Measurements from ENCODE around the gene MMP1. TPM values are rescaled to one million over a fixed set of nuclear protein-coding genes. Genes with fewer than 3 reads are reported as not detected.
"Not testable (repeated sequence)": the region's sequence is repeated elsewhere in the genome, so short reads cannot be mapped to it uniquely, and the experiment has no call there.

MMP1 gene
- total RNA-seq, 2 donors from 2014 or later: 0.16 TPM; not detected in 1

- Histone ChIP-seq H3K9me3 (no peaks in the 10 kb centered on the region), H3K4me3 (no peak overlapping the region), H3K27me3 (no peaks in the 10 kb centered on the region), H3K36me3 (no peaks in the 10 kb centered on the region), H3K27ac (no peak overlapping the region), H3K4me1 (no peaks in the 10 kb centered on the region)
- TF ChIP-seq, protein P1, sequence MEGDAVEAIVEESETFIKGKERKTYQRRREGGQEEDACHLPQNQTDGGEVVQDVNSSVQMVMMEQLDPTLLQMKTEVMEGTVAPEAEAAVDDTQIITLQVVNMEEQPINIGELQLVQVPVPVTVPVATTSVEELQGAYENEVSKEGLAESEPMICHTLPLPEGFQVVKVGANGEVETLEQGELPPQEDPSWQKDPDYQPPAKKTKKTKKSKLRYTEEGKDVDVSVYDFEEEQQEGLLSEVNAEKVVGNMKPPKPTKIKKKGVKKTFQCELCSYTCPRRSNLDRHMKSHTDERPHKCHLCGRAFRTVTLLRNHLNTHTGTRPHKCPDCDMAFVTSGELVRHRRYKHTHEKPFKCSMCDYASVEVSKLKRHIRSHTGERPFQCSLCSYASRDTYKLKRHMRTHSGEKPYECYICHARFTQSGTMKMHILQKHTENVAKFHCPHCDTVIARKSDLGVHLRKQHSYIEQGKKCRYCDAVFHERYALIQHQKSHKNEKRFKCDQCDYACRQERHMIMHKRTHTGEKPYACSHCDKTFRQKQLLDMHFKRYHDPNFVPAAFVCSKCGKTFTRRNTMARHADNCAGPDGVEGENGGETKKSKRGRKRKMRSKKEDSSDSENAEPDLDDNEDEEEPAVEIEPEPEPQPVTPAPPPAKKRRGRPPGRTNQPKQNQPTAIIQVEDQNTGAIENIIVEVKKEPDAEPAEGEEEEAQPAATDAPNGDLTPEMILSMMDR (IDR thresholded peaks at IDR 0.05): no peak
- DNase-seq (ENCODE audit: low spot score): no peak
These were observed 37.5 kb downstream of the MMP1 start for GRCh38 chr11:102760344-102761035.

DNA sequence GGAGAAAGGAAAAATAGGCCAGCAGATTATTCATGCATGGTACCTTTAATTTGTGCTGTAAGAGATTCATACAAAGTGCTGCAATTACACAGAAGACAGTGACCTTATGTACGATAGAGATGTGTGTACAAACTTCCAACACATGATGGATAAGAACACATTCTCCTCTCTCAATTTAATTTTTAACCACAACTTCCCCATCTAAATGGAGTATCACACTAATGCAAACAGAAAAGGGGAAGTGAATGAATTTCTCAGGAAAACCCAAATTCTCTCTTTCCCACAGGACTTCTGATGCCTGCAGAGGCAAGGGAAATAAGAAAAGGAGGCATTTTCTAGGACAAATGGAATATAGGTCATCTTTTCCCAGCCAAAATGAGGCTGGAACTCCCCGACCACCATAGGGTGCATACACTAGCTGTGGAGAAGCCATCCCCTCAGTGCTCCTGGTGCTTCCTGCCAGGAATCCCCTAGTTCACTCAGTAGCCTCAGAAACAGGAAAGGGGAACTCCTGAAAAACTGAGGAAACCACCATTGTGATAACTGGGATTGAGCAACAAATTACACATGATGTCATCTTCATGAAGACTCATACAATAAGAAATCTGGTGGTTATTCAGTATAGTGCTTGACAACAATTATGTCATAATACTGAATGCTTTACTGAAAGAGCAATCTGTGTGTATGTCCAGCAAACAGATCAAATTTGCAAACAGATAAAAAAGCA lies 40.0 kb downstream of the MMP1 start:
- TF ChIP-seq, protein P1 (IDR thresholded peaks at IDR 0.05): no peak
- DNase-seq (ENCODE audit: low spot score): no peak
- H3K27ac ChIP-seq: no peak overlapping the region
- no peak overlapping the region for H3K4me3 ChIP-seq
- H3K9me3 ChIP-seq: no peaks in the 10 kb centered on the region
- no peaks in the 10 kb centered on the region for H3K36me3 ChIP-seq
- H3K4me1 ChIP-seq: no peaks in the 10 kb centered on the region
- no peaks in the 10 kb centered on the region for H3K27me3 ChIP-seq

GRCh38 chr11:102753267-102753666 lies 44.7 kb downstream of the MMP1 start:
- Histone ChIP-seq H3K4me3 (no peak overlapping the region), H3K27ac (no peak overlapping the region), H3K27me3 (no peaks in the 10 kb centered on the region), H3K4me1 (no peaks in the 10 kb centered on the region), H3K36me3 (no peaks in the 10 kb centered on the region), H3K9me3 (peaks cover 0 to 2% of the 10 kb centered on the region in 2 donors)
- DNase-seq (ENCODE audit: low spot score): no peak
- TF ChIP-seq, protein P1 (IDR thresholded peaks at IDR 0.05): no peak

- Histone ChIP-seq H3K27ac (no peak overlapping the region), H3K4me1 (no peaks in the 10 kb centered on the region), H3K4me3 (no peak overlapping the region), H3K36me3 (no peaks in the 10 kb centered on the region), H3K27me3 (no peaks in the 10 kb centered on the region), H3K9me3 (peaks cover 0 to 10% of the 10 kb centered on the region in 2 donors)
- no peak for DNase-seq (ENCODE audit: low spot score)
- TF ChIP-seq, protein P1 (IDR thresholded peaks at IDR 0.05): no peak
These were observed 46.3 kb downstream of the MMP1 start for GRCh38 chr11:102751673-102752072.

GRCh38 chr11:102749101-102749722 lies 48.7 kb downstream of the MMP1 start:
- H3K27me3 ChIP-seq: no peaks in the 10 kb centered on the region
- peaks cover 0 to 10% of the 10 kb centered on the region in 2 donors for H3K9me3 ChIP-seq
- TF ChIP-seq, protein P1 (IDR thresholded peaks at IDR 0.05): no peak
- no peak for DNase-seq (ENCODE audit: low spot score)
- no peaks in the 10 kb centered on the region for H3K36me3 ChIP-seq
- H3K4me1 ChIP-seq: no peaks in the 10 kb centered on the region
- H3K4me3 ChIP-seq: no peak overlapping the region
- no peak overlapping the region for H3K27ac ChIP-seq

DNA sequence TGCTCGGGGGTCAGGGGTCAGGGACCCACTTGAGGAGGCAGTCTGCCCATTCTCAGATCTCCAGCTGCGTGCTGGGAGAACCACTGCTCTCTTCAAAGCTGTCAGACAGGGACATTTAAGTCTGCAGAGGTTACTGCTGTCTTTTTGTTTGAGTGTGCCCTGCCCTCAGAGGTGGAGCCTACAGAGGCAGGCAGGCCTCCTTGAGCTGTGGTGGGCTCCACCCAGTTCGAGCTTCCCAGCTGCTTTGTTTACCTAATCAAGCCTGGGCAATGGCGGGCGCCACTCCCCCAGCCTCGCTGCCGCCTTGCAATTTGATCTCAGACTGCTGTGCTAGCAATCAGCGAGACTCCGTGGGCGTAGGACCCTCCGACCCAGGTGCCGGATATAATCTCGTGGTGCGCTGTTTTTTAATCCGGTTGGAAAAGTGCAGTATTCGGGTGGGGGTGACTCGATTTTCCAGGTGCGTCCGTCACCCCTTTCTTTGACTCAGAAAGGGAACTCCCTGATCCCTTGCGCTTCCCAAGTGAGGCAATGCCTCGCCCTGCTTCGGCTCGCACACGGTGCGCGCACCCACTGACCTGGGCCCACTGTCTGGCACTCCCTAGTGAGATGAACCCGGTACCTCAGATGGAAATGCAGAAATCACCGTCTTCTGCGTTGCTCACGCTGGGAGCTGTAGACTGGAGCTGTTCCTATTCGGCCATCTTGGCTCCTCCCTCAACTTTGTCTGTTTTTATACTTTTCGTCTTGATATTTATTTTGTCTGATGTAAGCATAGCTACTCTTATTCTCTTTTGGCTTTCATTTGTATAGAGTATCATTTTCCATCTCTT lies 51.0 kb downstream of the MMP1 start:
- not testable (repeated sequence) for H3K9me3 ChIP-seq; H3K4me1 ChIP-seq; H3K4me3 ChIP-seq; DNase-seq (ENCODE audit: low spot score); H3K27me3 ChIP-seq; H3K36me3 ChIP-seq; H3K27ac ChIP-seq

All from right atrium auricular region (tissue), 2 donors.